Measurements from ENCODE around the gene NTRK1. TPM values are rescaled to one million over a fixed set of nuclear protein-coding genes. Genes with fewer than 3 reads are reported as not detected.

The NTRK1 gene
- total and polyA plus RNA-seq, 2 of the 13 experiments (the other 11 are each of a cell fraction or from before 2014, with no cell fraction given), result not detected

DNA sequence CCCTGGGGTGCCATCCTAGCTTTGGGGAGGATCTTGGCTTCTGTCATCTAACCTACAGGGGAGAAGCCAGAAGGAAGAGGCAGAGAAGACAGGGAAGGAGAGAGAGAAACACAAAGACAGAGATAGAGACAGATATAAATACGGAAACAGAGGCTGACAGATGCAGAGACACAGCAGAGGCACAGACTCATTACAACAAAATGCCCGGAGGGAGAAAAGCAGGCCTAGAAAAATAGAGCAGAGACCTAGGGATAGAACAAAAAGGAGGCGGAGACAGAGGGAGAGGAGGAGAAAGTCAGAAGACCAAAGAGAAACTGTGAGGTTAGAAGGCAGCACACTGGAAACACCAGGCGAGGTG is 34.8 kb downstream of the NTRK1 start:
- H3K9ac ChIP-seq (ENCODE audit: insufficient read depth, low read depth, low read length), result no peak overlapping the region
- ChIA-PET POLR2A (no interaction called here), CTCF (ENCODE audit: low intra/inter-chr PET ratio, low total read pairs) (no interaction called here)
- WGBS (ENCODE audit: low lambda C conversion rate), result 39% methylated on average over 4 of the region's 4 CpGs
- no peaks in the 10 kb centered on the region for H3K79me2 ChIP-seq (ENCODE audit: insufficient read depth, low read length)
- H3K36me3 ChIP-seq (replicated peaks in 1 of 2; ENCODE audit: control insufficient read depth in 1 of 2, insufficient read depth in 2 of 2, low read length in 2 of 2), result no peaks in the 10 kb centered on the region
- no peak overlapping the region for H3K4me2 ChIP-seq (ENCODE audit: low read depth, low read length)
- no peak overlapping the region for H3K4me3 ChIP-seq (replicated peaks in 1 of 3; ENCODE audit: insufficient read depth in 1 of 3, low read depth in 2 of 3, low read length in 3 of 3)
- H4K20me1 ChIP-seq (ENCODE audit: insufficient read depth, low read length), result no peaks in the 10 kb centered on the region
- H2AFZ ChIP-seq (ENCODE audit: low read length), result no peak overlapping the region
- BruUV-seq (replicated peaks), result no TSS peak
- no peak overlapping the region for H3K27ac ChIP-seq (ENCODE audit: extremely low read length, insufficient read depth, low read length)
- in situ Hi-C loops (cut with HindIII; ENCODE audit: extremely low pct_ligation_motif_present, low pct_unique_long_range_greater_than_20kb), result no loop called here
- peaks cover 28% of the 10 kb centered on the region for H3K4me1 ChIP-seq (ENCODE audit: insufficient read depth, low read length)
- H3K9me3 ChIP-seq (ENCODE audit: low read length), result no peaks in the 10 kb centered on the region
- ATAC-seq (no peak), FAIRE-seq (no peak), DNase-seq (ENCODE audit: low spot score) (no peak)
- intact Hi-C loops (cut with micrococcal nuclease; ENCODE audit: unreplicated experiment), result no loop called here
- H3K27me3 ChIP-seq (ENCODE audit: control insufficient read depth in 1 of 2, insufficient read depth in 2 of 2, low read length in 2 of 2), result peaks cover 4 to 77% of the 10 kb centered on the region in 2 experiments; a peak in 4 of 5 replicates
- TF ChIP-seq ERF (CRISPR knock-in tag; IDR thresholded peaks at IDR 0.05) (no peak), FIP1L1 (IDR thresholded peaks at IDR 0.05; ENCODE audit: borderline replicate concordance, insufficient read depth, low read depth, low read length) (no peak), DNMT3B (CRISPR knock-in tag; conservative IDR thresholded peaks at IDR 0.05) (no peak), ATM (IDR thresholded peaks at IDR 0.05; ENCODE audit: borderline replicate concordance) (no peak), ARID2 (CRISPR knock-in tag; IDR thresholded peaks at IDR 0.05; ENCODE audit: borderline replicate concordance) (no peak), CEBPG (CRISPR knock-in tag; IDR thresholded peaks at IDR 0.05) (no peak), FOSL2 (CRISPR knock-in tag; IDR thresholded peaks at IDR 0.05) (no peak), ZBTB38 (CRISPR knock-in tag; IDR thresholded peaks at IDR 0.05) (no peak), REL (CRISPR knock-in tag; conservative IDR thresholded peaks at IDR 0.05) (no peak), ZNF530 (CRISPR knock-in tag; IDR thresholded peaks at IDR 0.05; ENCODE audit: low read depth) (no peak)
- TF ChIP-seq, protein P1, sequence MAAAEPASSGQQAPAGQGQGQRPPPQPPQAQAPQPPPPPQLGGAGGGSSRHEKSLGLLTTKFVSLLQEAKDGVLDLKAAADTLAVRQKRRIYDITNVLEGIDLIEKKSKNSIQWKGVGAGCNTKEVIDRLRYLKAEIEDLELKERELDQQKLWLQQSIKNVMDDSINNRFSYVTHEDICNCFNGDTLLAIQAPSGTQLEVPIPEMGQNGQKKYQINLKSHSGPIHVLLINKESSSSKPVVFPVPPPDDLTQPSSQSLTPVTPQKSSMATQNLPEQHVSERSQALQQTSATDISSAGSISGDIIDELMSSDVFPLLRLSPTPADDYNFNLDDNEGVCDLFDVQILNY (CRISPR knock-in tag; conservative IDR thresholded peaks at IDR 0.05), result no peak
- TF ChIP-seq, protein P2, sequence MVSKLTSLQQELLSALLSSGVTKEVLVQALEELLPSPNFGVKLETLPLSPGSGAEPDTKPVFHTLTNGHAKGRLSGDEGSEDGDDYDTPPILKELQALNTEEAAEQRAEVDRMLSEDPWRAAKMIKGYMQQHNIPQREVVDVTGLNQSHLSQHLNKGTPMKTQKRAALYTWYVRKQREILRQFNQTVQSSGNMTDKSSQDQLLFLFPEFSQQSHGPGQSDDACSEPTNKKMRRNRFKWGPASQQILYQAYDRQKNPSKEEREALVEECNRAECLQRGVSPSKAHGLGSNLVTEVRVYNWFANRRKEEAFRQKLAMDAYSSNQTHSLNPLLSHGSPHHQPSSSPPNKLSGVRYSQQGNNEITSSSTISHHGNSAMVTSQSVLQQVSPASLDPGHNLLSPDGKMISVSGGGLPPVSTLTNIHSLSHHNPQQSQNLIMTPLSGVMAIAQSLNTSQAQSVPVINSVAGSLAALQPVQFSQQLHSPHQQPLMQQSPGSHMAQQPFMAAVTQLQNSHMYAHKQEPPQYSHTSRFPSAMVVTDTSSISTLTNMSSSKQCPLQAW (CRISPR knock-in tag; IDR thresholded peaks at IDR 0.05), result no peak
- TF ChIP-seq, protein P3, sequence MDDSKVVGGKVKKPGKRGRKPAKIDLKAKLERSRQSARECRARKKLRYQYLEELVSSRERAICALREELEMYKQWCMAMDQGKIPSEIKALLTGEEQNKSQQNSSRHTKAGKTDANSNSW (CRISPR knock-in tag; IDR thresholded peaks at IDR 0.05; ENCODE audit: borderline replicate concordance), result no peak
- TF ChIP-seq, protein P4, sequence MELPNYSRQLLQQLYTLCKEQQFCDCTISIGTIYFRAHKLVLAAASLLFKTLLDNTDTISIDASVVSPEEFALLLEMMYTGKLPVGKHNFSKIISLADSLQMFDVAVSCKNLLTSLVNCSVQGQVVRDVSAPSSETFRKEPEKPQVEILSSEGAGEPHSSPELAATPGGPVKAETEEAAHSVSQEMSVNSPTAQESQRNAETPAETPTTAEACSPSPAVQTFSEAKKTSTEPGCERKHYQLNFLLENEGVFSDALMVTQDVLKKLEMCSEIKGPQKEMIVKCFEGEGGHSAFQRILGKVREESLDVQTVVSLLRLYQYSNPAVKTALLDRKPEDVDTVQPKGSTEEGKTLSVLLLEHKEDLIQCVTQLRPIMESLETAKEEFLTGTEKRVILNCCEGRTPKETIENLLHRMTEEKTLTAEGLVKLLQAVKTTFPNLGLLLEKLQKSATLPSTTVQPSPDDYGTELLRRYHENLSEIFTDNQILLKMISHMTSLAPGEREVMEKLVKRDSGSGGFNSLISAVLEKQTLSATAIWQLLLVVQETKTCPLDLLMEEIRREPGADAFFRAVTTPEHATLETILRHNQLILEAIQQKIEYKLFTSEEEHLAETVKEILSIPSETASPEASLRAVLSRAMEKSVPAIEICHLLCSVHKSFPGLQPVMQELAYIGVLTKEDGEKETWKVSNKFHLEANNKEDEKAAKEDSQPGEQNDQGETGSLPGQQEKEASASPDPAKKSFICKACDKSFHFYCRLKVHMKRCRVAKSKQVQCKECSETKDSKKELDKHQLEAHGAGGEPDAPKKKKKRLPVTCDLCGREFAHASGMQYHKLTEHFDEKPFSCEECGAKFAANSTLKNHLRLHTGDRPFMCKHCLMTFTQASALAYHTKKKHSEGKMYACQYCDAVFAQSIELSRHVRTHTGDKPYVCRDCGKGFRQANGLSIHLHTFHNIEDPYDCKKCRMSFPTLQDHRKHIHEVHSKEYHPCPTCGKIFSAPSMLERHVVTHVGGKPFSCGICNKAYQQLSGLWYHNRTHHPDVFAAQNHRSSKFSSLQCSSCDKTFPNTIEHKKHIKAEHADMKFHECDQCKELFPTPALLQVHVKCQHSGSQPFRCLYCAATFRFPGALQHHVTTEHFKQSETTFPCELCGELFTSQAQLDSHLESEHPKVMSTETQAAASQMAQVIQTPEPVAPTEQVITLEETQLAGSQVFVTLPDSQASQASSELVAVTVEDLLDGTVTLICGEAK (IDR thresholded peaks at IDR 0.05), result no peak
- TF ChIP-seq, protein P4 (CRISPR knock-in tag; IDR thresholded peaks at IDR 0.05), result no peak

All from HepG2 (cell line).